ENCODE measurements around the gene ARPIN.
"Not testable (repeated sequence)": the region's sequence is repeated elsewhere in the genome, so short reads cannot be mapped to it uniquely, and the experiment has no call there.

The ARPIN gene

GRCh38 chr15:89877083-89877425 is 35.7 kb downstream of the ARPIN start:
- no peak for DNase-seq (ENCODE audit: low read depth in 2 of 2)

- DNase-seq (ENCODE audit: low read depth in 2 of 2) = no peak
Measured at GRCh38 chr15:89876396-89877082, 36.2 kb downstream of the ARPIN start.

- no peak for DNase-seq (ENCODE audit: low read depth in 2 of 2)
Measured at GRCh38 chr15:89875741-89876140, 37.0 kb downstream of the ARPIN start.

- DNase-seq (ENCODE audit: low read depth in 2 of 2) = peak; percentile 56 to 67
Measured at GRCh38 chr15:89874926-89875564, 37.7 kb downstream of the ARPIN start.

- no peak for DNase-seq (ENCODE audit: low read depth in 2 of 2)
Measured at GRCh38 chr15:89870688-89871288, 42.0 kb downstream of the ARPIN start.

GRCh38 chr15:89870006-89870405 is 42.7 kb downstream of the ARPIN start:
- no peak for DNase-seq (ENCODE audit: low read depth in 2 of 2)

- not testable (repeated sequence) for DNase-seq (ENCODE audit: low read depth in 2 of 2)
Measured at GRCh38 chr15:89869490-89869889, 43.3 kb downstream of the ARPIN start.

GRCh38 chr15:89864958-89865739 is 47.6 kb downstream of the ARPIN start:
- DNase-seq (ENCODE audit: low read depth in 2 of 2) = no peak

GRCh38 chr15:89863918-89864317 is 48.8 kb downstream of the ARPIN start:
- no peak for DNase-seq (ENCODE audit: low read depth in 2 of 2)

- DNase-seq (ENCODE audit: low read depth in 2 of 2) = no peak
Measured at GRCh38 chr15:89860891-89861290, 51.9 kb downstream of the ARPIN start.

- DNase-seq (ENCODE audit: low read depth in 2 of 2) = no peak
Measured at GRCh38 chr15:89860431-89860830, 52.3 kb downstream of the ARPIN start.

GRCh38 chr15:89858661-89859458 is 53.9 kb downstream of the ARPIN start:
- no peak for DNase-seq (ENCODE audit: low read depth in 2 of 2)

GRCh38 chr15:89857673-89858072 is 55.1 kb downstream of the ARPIN start:
- DNase-seq (ENCODE audit: low read depth in 2 of 2) = no peak

GRCh38 chr15:89855948-89856347 is 56.8 kb downstream of the ARPIN start:
- no peak for DNase-seq (ENCODE audit: low read depth in 2 of 2)

- not testable (repeated sequence) for DNase-seq (ENCODE audit: low read depth in 2 of 2)
Measured at GRCh38 chr15:89854863-89855262, 57.9 kb downstream of the ARPIN start.

GRCh38 chr15:89852342-89852995 is 60.3 kb downstream of the ARPIN start:
- no peak for DNase-seq (ENCODE audit: low read depth in 2 of 2)

- DNase-seq (ENCODE audit: low read depth in 2 of 2) = no peak
Measured at GRCh38 chr15:89851673-89852341, 60.9 kb downstream of the ARPIN start.

GRCh38 chr15:89848970-89849292 is 63.8 kb downstream of the ARPIN start:
- DNase-seq (ENCODE audit: low read depth in 2 of 2) = no peak

- no peak for DNase-seq (ENCODE audit: low read depth in 2 of 2)
Measured at GRCh38 chr15:89847101-89847500, 65.7 kb downstream of the ARPIN start.

GRCh38 chr15:89845305-89845893 is 67.4 kb downstream of the ARPIN start:
- DNase-seq (ENCODE audit: low read depth in 2 of 2) = no peak
